H9 (cell line): ENCODE measurements around the gene HEBP2. TPM values are rescaled to one million over a fixed set of nuclear protein-coding genes. Genes with fewer than 3 reads are reported as not detected.

ENCODE experiments used
- DNase-seq: peaks from one replicate; pipeline ENCODE4 v3.0.0-alpha.2; 2017
- H2AFZ ChIP-seq: one replicate; pipeline ENCODE4 v1.6.1; 2013; ENCODE audit warnings: mild to moderate bottlenecking, low read length, control low read depth, moderate library complexity
- H2AK5ac ChIP-seq: 2 replicates; pipeline ENCODE4 v1.6.1; 2013; ENCODE audit warnings: low read length, control low read depth, mixed read lengths; ENCODE audit not compliant: insufficient read length
- H2BK120ac ChIP-seq: one replicate; pipeline ENCODE4 v1.6.1; 2013; ENCODE audit warnings: low read depth, mild to moderate bottlenecking, low read length, control low read depth, inconsistent platforms; ENCODE audit not compliant: poor library complexity, severe bottlenecking
- H2BK12ac ChIP-seq: 2 replicates; pipeline ENCODE4 v1.6.1; 2013; ENCODE audit warnings: low read length, control low read depth, mixed read lengths, low read depth; ENCODE audit not compliant: insufficient read length
- H2BK15ac ChIP-seq: 2 replicates; pipeline ENCODE4 v1.6.1; 2013; ENCODE audit warnings: low read depth, low read length, control low read depth
- H2BK20ac ChIP-seq: one replicate; pipeline ENCODE4 v1.6.1; 2013; ENCODE audit warnings: low read depth, mild to moderate bottlenecking, low read length, control low read depth, inconsistent platforms; ENCODE audit not compliant: poor library complexity, severe bottlenecking
- H2BK5ac ChIP-seq: 2 replicates; pipeline ENCODE4 v1.6.1; 2013; ENCODE audit warnings: low read length, control low read depth, mixed read lengths; ENCODE audit not compliant: insufficient read length
- H3K14ac ChIP-seq: 2 replicates; pipeline ENCODE4 v1.6.1; 2013; ENCODE audit warnings: low read length, control low read depth; ENCODE audit not compliant: insufficient read depth
- H3K18ac ChIP-seq: 2 replicates; pipeline ENCODE4 v1.6.1; 2013; ENCODE audit warnings: low read depth, mild to moderate bottlenecking, mixed read lengths, low read length, control low read depth; ENCODE audit not compliant: insufficient read length
- H3K23ac ChIP-seq: 2 replicates; pipeline ENCODE4 v1.6.1; 2013; ENCODE audit warnings: low read length, control low read depth, mixed read lengths, low read depth; ENCODE audit not compliant: insufficient read length
- H3K23me2 ChIP-seq: 2 replicates; pipeline ENCODE4 v1.6.1; 2013; ENCODE audit warnings: low read depth, mild to moderate bottlenecking, mixed read lengths, low read length, control low read depth; ENCODE audit not compliant: insufficient read length, poor library complexity, severe bottlenecking
- H3K27ac ChIP-seq: 2 replicates; pipeline ENCODE4 v1.5.1; 2013; ENCODE audit warnings: low read length, control low read depth, mixed read lengths, low read depth; ENCODE audit not compliant: insufficient read length
- H3K27me3 ChIP-seq: 2 replicates; pipeline ENCODE4 v1.6.1; 2013; ENCODE audit warnings: low read length, control low read depth, inconsistent platforms; ENCODE audit not compliant: insufficient read depth
- H3K4ac ChIP-seq: 2 replicates; pipeline ENCODE4 v1.6.1; 2013; ENCODE audit warnings: low read depth, mild to moderate bottlenecking, control low read depth, inconsistent platforms, low read length, moderate library complexity
- H3K4me1 ChIP-seq: 2 replicates; pipeline ENCODE4 v1.6.1; 2013; ENCODE audit warnings: low read length, control low read depth, inconsistent platforms; ENCODE audit not compliant: insufficient read depth
- H3K4me2 ChIP-seq: 2 replicates; pipeline ENCODE4 v1.6.1; 2013; ENCODE audit warnings: low read length, control low read depth, mixed read lengths; ENCODE audit not compliant: insufficient read length, insufficient read depth
- H3K56ac ChIP-seq: 2 replicates; pipeline ENCODE4 v1.6.1; 2013; ENCODE audit warnings: low read depth, mild to moderate bottlenecking, mixed read lengths, low read length, control low read depth; ENCODE audit not compliant: insufficient read length
- H3K79me1 ChIP-seq: 2 replicates; pipeline ENCODE4 v1.6.1; 2013; ENCODE audit warnings: low read depth, mild to moderate bottlenecking, moderate library complexity, low read length, control low read depth, inconsistent platforms; ENCODE audit not compliant: insufficient read depth, poor library complexity, severe bottlenecking
- H3K79me2 ChIP-seq: 2 replicates; pipeline ENCODE4 v1.6.1; 2013; ENCODE audit warnings: low read length, control low read depth, inconsistent platforms; ENCODE audit not compliant: insufficient read depth
- H3K9ac ChIP-seq: 2 replicates; pipeline ENCODE4 v1.6.1; 2013; ENCODE audit warnings: low read length, control low read depth, mixed read lengths; ENCODE audit not compliant: insufficient read length; ENCODE audit errors: extremely low read depth
- H3K9me3 ChIP-seq: one replicate; pipeline ENCODE4 v1.6.1; 2013; ENCODE audit warnings: low read depth, low read length, inconsistent platforms; ENCODE audit not compliant: control insufficient read depth
- H3T11ph ChIP-seq: one replicate; pipeline ENCODE4 v1.6.1; 2013; ENCODE audit warnings: mild to moderate bottlenecking, low read length, control low read depth, inconsistent platforms
- H4K20me1 ChIP-seq: one replicate; pipeline ENCODE4 v1.6.1; 2013; ENCODE audit not compliant: control insufficient read depth, insufficient read length, insufficient read depth
- H4K5ac ChIP-seq: 2 replicates; pipeline ENCODE4 v1.6.1; 2013; ENCODE audit warnings: low read depth, mild to moderate bottlenecking, mixed read lengths, low read length, control low read depth; ENCODE audit not compliant: insufficient read length
- H4K8ac ChIP-seq: replicated peaks from 2 replicates; pipeline ENCODE4 v1.6.1; 2013; ENCODE audit warnings: low read length, control low read depth, mixed read lengths, low read depth; ENCODE audit not compliant: insufficient read length
- H4K91ac ChIP-seq: 2 replicates; pipeline ENCODE4 v1.6.1; 2013; ENCODE audit warnings: low read depth, mild to moderate bottlenecking, moderate library complexity, mixed read lengths, low read length, control low read depth; ENCODE audit not compliant: insufficient read length
- H3K27ac Mint-ChIP-seq, 3 experiments: 2 replicates in 2 of 3; 3 replicates in 1 of 3; pipeline ENCODE4 v1.8.0; 2020 to 2021; ENCODE audit warnings: mixed read lengths in 3 of 3, mild to moderate bottlenecking in 1 of 3, moderate library complexity in 1 of 3
- H3K27me3 Mint-ChIP-seq: 2 replicates; pipeline ENCODE4 v1.8.0; 2021; ENCODE audit warnings: low read depth, mild to moderate bottlenecking, moderate library complexity, mixed read lengths
- H3K36me3 Mint-ChIP-seq, 3 experiments: 2 replicates in 2 of 3; 3 replicates in 1 of 3; pipeline ENCODE4 v1.8.0; 2020 to 2021; ENCODE audit warnings: low read depth in 3 of 3, mixed read lengths in 3 of 3; ENCODE audit not compliant: insufficient read depth in 1 of 3
- H3K4me1 Mint-ChIP-seq, 2 experiments: 2 replicates each; pipeline ENCODE4 v1.8.0; 2020; ENCODE audit warnings: mixed read lengths in 2 of 2
- H3K4me3 Mint-ChIP-seq, 2 experiments: 2 replicates in 1 of 2; 3 replicates in 1 of 2; pipeline ENCODE4 v1.8.0; 2020 to 2021; ENCODE audit warnings: mild to moderate bottlenecking in 2 of 2, mixed read lengths in 2 of 2, moderate library complexity in 1 of 2
- H3K9me3 Mint-ChIP-seq, 2 experiments: 2 replicates in 1 of 2; 3 replicates in 1 of 2; pipeline ENCODE4 v1.8.0; 2020; ENCODE audit warnings: mild to moderate bottlenecking in 2 of 2, mixed read lengths in 2 of 2, moderate library complexity in 1 of 2
- CTCF ChIP-seq: fragments of 200-600 bp; sonication (generic); conservative IDR thresholded peaks from 3 replicates; pipeline ENCODE4 v1.8.0; 2021; ENCODE audit warnings: antibody characterized with exemption, mild to moderate bottlenecking
- WGBS: extraction: QIAGEN DNeasy Blood & Tissue Kit; methylation state at CpG from one replicate; pipeline ENCODE4 v1.1.7; 2013; ENCODE audit warnings: missing lambda C conversion rate, low lambda C conversion rate, mixed read lengths; ENCODE audit not compliant: insufficient read length; ENCODE audit errors: extremely low coverage; 5-methylcytosine and 5-hydroxymethylcytosine counted together
- total RNA-seq: library from RNA; stranded (reverse); gene quantifications from 2 replicates; pipeline ENCODE4 v1.2.1, GENCODE V29; 2021

The HEBP2 gene
- total RNA-seq, 1 experiment from 2014 or later: 57.8 TPM

- no peaks in the 10 kb centered on the region for H3K79me1 ChIP-seq
- no peak overlapping the region for H2BK120ac ChIP-seq
- no peak overlapping the region for H3K9ac ChIP-seq
- no peak overlapping the region for H3K14ac ChIP-seq
- Mint-ChIP-seq H3K4me1 (no peaks in the 10 kb centered on the region; a peak in 1 of 4 replicates), H3K27me3 (no peaks in the 10 kb centered on the region), H3K36me3 (peaks cover 19 to 50% (median 34%) of the 10 kb centered on the region in 3 experiments), H3K9me3 (no peaks in the 10 kb centered on the region; a peak in 1 of 5 replicates), H3K27ac (no peak overlapping the region), H3K4me3 (no peak overlapping the region)
- no peak overlapping the region for H3K23ac ChIP-seq
- no peak overlapping the region for H2BK12ac ChIP-seq
- no peak overlapping the region for H2AK5ac ChIP-seq
- no peak overlapping the region for H3K18ac ChIP-seq
- H3K56ac ChIP-seq: no peak overlapping the region
- no peak for TF ChIP-seq CTCF
- no peak overlapping the region for H2BK5ac ChIP-seq
- no peak overlapping the region for H3T11ph ChIP-seq
- no CpG with 5 or more reads among the region's 10 CpGs for WGBS
- H3K4ac ChIP-seq: no peak overlapping the region
- no peak overlapping the region for H3K27ac ChIP-seq
- no peaks in the 10 kb centered on the region for H3K27me3 ChIP-seq
- H4K20me1 ChIP-seq: no peaks in the 10 kb centered on the region
- no peak overlapping the region for H2BK20ac ChIP-seq
- no peak overlapping the region for H4K5ac ChIP-seq
- no peak overlapping the region for H2BK15ac ChIP-seq
- H3K4me2 ChIP-seq: no peak overlapping the region
- no peaks in the 10 kb centered on the region for H3K79me2 ChIP-seq
- H4K91ac ChIP-seq: no peak overlapping the region
- H3K9me3 ChIP-seq: no peaks in the 10 kb centered on the region
- DNase-seq: no peak
- no peaks in the 10 kb centered on the region for H3K23me2 ChIP-seq
- H2AFZ ChIP-seq: no peak overlapping the region
- H3K4me1 ChIP-seq: no peaks in the 10 kb centered on the region
- H4K8ac ChIP-seq: no peak overlapping the region
These were observed 17.6 kb downstream of the HEBP2 start for GRCh38 chr6:138421608-138422007.
